T1000 (cell line): Measurements from ENCODE around the gene NSUN5.
"Not testable (repeated sequence)": the region's sequence is repeated elsewhere in the genome, so short reads cannot be mapped to it uniquely, and the experiment has no call there.

ENCODE experiments used
- DNase-seq: peaks from one replicate; lab custom pipeline; 2025; ENCODE audit warnings: mixed read lengths; lab: John Stamatoyannopoulos, UW

The NSUN5 gene

DNA sequence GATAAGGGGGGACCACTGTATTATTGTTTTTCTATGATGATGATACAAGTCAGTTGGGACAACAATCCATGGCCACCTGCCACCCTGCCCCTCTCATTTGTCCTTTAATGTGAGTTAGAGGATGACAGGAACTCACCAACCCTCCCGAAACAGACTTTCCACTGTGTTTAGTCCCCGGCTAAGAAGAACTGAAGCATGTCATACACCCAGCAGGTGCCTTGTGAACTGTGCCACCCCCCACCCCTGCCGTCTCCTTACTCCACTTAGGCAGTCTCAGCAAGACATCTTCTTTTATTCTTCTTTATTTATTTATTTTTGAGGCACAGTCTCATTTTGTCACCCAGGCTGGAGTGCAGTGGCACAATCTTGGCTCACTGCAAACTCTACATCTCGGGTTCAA, 40.8 kb downstream of the NSUN5 start:
- DNase-seq: not testable (repeated sequence)

DNA sequence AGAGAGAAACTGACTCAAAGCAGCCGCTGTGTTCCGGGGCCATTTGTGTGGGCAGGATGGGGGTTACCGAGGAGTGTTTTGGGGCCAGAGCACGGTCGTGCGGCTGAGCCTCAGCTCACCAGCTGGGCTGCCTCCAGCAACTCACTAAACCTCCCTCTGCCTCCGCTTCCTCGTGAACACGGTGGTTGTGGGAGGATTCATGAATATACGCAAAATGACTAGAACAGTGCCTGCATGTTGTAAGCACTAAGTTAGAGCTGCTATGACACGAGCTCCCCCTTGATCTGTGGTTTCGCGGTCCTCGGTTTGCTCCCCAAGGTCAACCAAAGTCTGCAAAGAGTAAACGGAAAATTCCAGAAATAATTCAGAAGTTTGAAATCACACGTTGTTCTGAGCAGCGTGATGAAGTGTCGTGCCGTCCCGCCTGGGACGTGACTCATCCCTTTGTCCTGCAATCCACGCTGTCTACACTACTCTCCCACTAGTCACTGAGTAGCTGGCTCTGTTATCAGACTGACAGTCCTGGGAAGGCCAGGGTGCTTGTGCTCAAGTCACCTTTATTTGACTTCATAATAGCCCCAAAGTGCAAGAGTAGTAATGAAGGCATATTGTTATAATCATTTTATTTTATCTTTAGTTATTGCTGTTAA, 41.8 kb downstream of the NSUN5 start:
- not testable (repeated sequence) for DNase-seq

DNA sequence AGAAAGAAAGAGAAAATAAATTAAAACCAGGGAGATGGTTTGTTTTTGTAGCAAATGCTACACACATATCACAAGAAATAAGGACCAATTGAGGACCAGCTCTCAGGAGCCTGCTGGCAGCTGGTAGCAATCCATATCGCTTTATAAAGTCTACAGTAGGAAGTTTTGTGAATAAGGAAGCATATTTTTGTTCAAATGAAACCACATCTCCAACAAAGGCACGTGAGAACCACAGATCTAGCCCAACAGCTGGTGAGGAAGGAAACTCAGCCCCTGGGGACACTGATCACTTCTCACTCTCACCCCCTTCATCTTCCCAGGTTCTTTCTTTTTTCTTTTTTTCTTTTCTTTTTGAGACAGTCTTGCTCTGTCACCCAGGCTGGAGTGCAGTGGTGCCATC, 46.2 kb downstream of the NSUN5 start:
- DNase-seq: not testable (repeated sequence)
